Metanephros (tissue), 1 donor: Measurements from ENCODE around the gene TMEM126A. TPM values are rescaled to one million over a fixed set of nuclear protein-coding genes. Genes with fewer than 3 reads are reported as not detected.

Experiments
- total RNA-seq: library from RNA; depleted of rRNA; stranded (reverse); fragments of >200 nt; gene quantifications from one replicate; pipeline ENCODE4 v1.2.3, GENCODE V29; 2014

TMEM126A gene
- 16.6 TPM for total RNA-seq

GRCh38 chr11:85647604-85648299 is at the start of gene TMEM126A:
TSS of gene TMEM126A (plus strand) at chr11:85647967. CDS start at chr11:85650256, 2,289 bp downstream.

GRCh38 chr11:85627332-85627997 is 20.3 kb upstream of the TMEM126A start, which contains the start of gene DLG2:
TSS of gene DLG2 (minus strand) at chr11:85627344.

GRCh38 chr11:85627998-85628770 is 19.6 kb upstream of the TMEM126A start, which contains the start of gene TMEM126B:
TSS of gene TMEM126B (plus strand) at chr11:85628593. CDS start at chr11:85628608, 15 bp downstream.

GRCh38 chr11:85664615-85665481 is 17.1 kb downstream of the TMEM126A start, which contains the start of gene CREBZF:
TSS of gene CREBZF (minus strand) at chr11:85665129. CDS start at chr11:85664875, 254 bp downstream.

GRCh38 chr11:85685820-85686459 is 38.2 kb downstream of the TMEM126A start, which contains the start of gene CCDC89:
TSS of gene CCDC89 (minus strand) at chr11:85686195. CDS start at chr11:85686130, 65 bp downstream.

Other genes starting within 250 kb of the TMEM126A start
- 21.3 TPM for gene DLG2, start 20.6 kb upstream of the TMEM126A start, total RNA-seq
- gene TMEM126B, start 19.4 kb upstream of the TMEM126A start, total RNA-seq: 34.4 TPM
- 96.7 TPM for gene CREBZF, start 17.2 kb downstream of the TMEM126A start, total RNA-seq
- 3.7 TPM for gene CCDC89, start 38.2 kb downstream of the TMEM126A start, total RNA-seq
- gene SYTL2, start 163.2 kb downstream of the TMEM126A start, total RNA-seq: 81.9 TPM
- not detected for gene CCDC83, start 207.4 kb downstream of the TMEM126A start, total RNA-seq